Heart left ventricle (tissue), 13 donors: ENCODE data around the gene TFAP2C.
"Not testable (repeated sequence)": the region's sequence is repeated elsewhere in the genome, so short reads cannot be mapped to it uniquely, and the experiment has no call there.

Source experiments
- CTCF ChIP-seq, 12 donors: fragments of 200-600 bp; sonication (generic) in 4 of 12; IDR thresholded peaks; one replicate each; pipeline versions ENCODE4 v1.5.0 to v1.8.0; 2018 to 2022; ENCODE audit warnings: antibody characterized with exemption in 12 of 12, mild to moderate bottlenecking in 5 of 12
- POLR2A ChIP-seq, 2 donors: fragments of 450-650 bp; IDR thresholded peaks; one replicate each; pipeline ENCODE4 v1.6.1; 2017; ENCODE audit warnings: antibody characterized with exemption in 2 of 2, mild to moderate bottlenecking in 2 of 2, moderate library complexity in 2 of 2
- donor health status: ischemic (EF 13 %, LVEDD 7.1; RV severe dilation, severe dysfunction).
- donor health status: DM: no; HTN: yes; CAD: no.
- donor health status: DM: no; HTN: no; CAD: no.
- donor health status: ischemic (EF 25% LVEDD 6.9; RV normal size, moderate dysfunction).
- donor health status: ischemic (EF 25% LVEDD 5.7; RV mildly dilated, moderate dysfunction).
- donor health status: ischemic (EF 35%, LVEDD 5.7; RV mildly dilated, moderate dysfunction).
- donor health status: nonischemic (EF 11% LVEDD 7.7; RV severe dilation, severe dysfunction).
- donor health status: DM: yes; HTN: yes; CAD: no.
- donor health status: PGD.
- donor health status: ischemic (EF 29% LVEDD 5.4; RV normal size, mild dysfunction).
- donor health status: nonischemic (EF 23%, LVEDD 6.1; RV moderate dilation, normal function).

GRCh38 chr20:56658341-56658947 lies 29.3 kb downstream of the TFAP2C start:
- TF ChIP-seq CTCF, POLR2A (IDR thresholded peaks at IDR 0.05): not testable (repeated sequence)
